Vagina (tissue), 2 donors: ENCODE results near the gene HOXD13. TPM values are rescaled to one million over a fixed set of nuclear protein-coding genes. Genes with fewer than 3 reads are reported as not detected.

Source experiments
- DNase-seq, 2 donors: peaks; one replicate each; pipeline ENCODE4 v3.0.0-alpha.2; 2017; ENCODE audit errors: extremely low spot score in 2 of 2
- H3K27ac ChIP-seq: fragments of 200-600 bp; sonication (generic); one replicate; pipeline ENCODE4 v1.5.1; 2019
- H3K27me3 ChIP-seq: fragments of 200-600 bp; sonication (generic); one replicate; pipeline ENCODE4 v1.5.1; 2019
- H3K36me3 ChIP-seq, 2 donors: fragments of 200-600 bp; sonication (generic); one replicate each; pipeline ENCODE4 v1.5.1; 2017 to 2019
- H3K4me1 ChIP-seq: fragments of 200-600 bp; sonication (generic); one replicate; pipeline ENCODE4 v1.5.1; 2019
- H3K4me3 ChIP-seq, 2 donors: fragments of 200-600 bp; sonication (generic); 1 replicate in 1 of 2; 2 replicates in 1 of 2; pipeline ENCODE4 v1.5.1; 2016 to 2019
- H3K9me3 ChIP-seq: fragments of 200-600 bp; sonication (generic); one replicate; pipeline ENCODE4 v1.5.1; 2019
- CTCF ChIP-seq, 3 experiments: fragments of 450-650 bp in 2 of 3; fragments of 200-600 bp in 1 of 3; sonication (generic) in 1 of 3; IDR thresholded peaks; one replicate each; pipeline ENCODE4 v1.5.1; 2017 to 2019; ENCODE audit warnings: antibody characterized with exemption in 3 of 3, mild to moderate bottlenecking in 2 of 3, moderate library complexity in 2 of 3
- POLR2A ChIP-seq, 2 donors: fragments of 450-650 bp; IDR thresholded peaks; one replicate each; pipeline ENCODE4 v1.6.1; 2017; ENCODE audit warnings: antibody characterized with exemption in 2 of 2, mild to moderate bottlenecking in 2 of 2, moderate library complexity in 2 of 2
- POLR2AphosphoS5 ChIP-seq, 2 donors: sonication (generic); formaldehyde crosslinking; IDR thresholded peaks; one replicate each; pipeline ENCODE4 v1.9.0; 2017; ENCODE audit warnings: antibody characterized with exemption in 2 of 2, mild to moderate bottlenecking in 2 of 2, low read depth in 1 of 2; ENCODE audit not compliant: insufficient read depth in 1 of 2
- intact Hi-C: fragments of 100-400 bp; cut with DNase I; formaldehyde crosslinking; loops from one replicate; pipeline ENCODE4 v1.15.1; 2023
- total RNA-seq: library from RNA; depleted of rRNA; stranded (reverse); fragments of >200 nt; gene quantifications from one replicate; pipeline ENCODE4 v1.2.3, GENCODE V29; 2016

HOXD13 gene
- total RNA-seq, 1 donor from 2014 or later = 15.7 TPM

GRCh38 chr2:176085861-176086771, 6.4 kb upstream of the HOXD13 start:
- TF ChIP-seq POLR2A (IDR thresholded peaks at IDR 0.05) = no peak
- peak in 1 of 2 donors; percentile 60 for TF ChIP-seq POLR2AphosphoS5 (IDR thresholded peaks at IDR 0.05; ENCODE audit: insufficient read depth in 1 of 2, low read depth in 1 of 2)
- peak in 2 of 3 experiments; percentile 28 to 45 for TF ChIP-seq CTCF (IDR thresholded peaks at IDR 0.05)
- no peak for DNase-seq
- H3K4me3 ChIP-seq = peak overlapping the region; percentile 49 to 52
- H3K27ac ChIP-seq = peak overlapping the region; percentile 93
- no peaks in the 10 kb centered on the region for H3K9me3 ChIP-seq
- H3K27me3 ChIP-seq = peaks cover 2% of the 10 kb centered on the region
- intact Hi-C loops = loop anchor here (5.0 to 10.0 kb wide), 2 partner anchors 399 to 1751 kb away; partner anchors contain the start of gene SP9
- H3K4me1 ChIP-seq = peaks cover 57% of the 10 kb centered on the region
- H3K36me3 ChIP-seq = no peaks in the 10 kb centered on the region

GRCh38 chr2:176087330-176088047, 5.0 kb upstream of the HOXD13 start:
- intact Hi-C loops = loop anchor here (5.0 to 10.0 kb wide), 2 partner anchors 400 to 1753 kb away; partner anchors contain the start of gene SP9
- Histone ChIP-seq H3K4me1 (peaks cover 55% of the 10 kb centered on the region), H3K9me3 (no peaks in the 10 kb centered on the region), H3K36me3 (no peaks in the 10 kb centered on the region), H3K27ac (peak overlapping the region; percentile 91), H3K4me3 (peak overlapping the region; percentile 46 to 48), H3K27me3 (no peaks in the 10 kb centered on the region)
- no peak for DNase-seq
- TF ChIP-seq POLR2A (IDR thresholded peaks at IDR 0.05) (no peak), CTCF (IDR thresholded peaks at IDR 0.05) (no peak), POLR2AphosphoS5 (IDR thresholded peaks at IDR 0.05; ENCODE audit: insufficient read depth in 1 of 2, low read depth in 1 of 2) (no peak)

GRCh38 chr2:176088048-176088936, 4.2 kb upstream of the HOXD13 start:
- intact Hi-C loops = loop anchor here (5.0 to 10.0 kb wide), 2 partner anchors 401 to 1753 kb away; partner anchors contain the start of gene SP9
- TF ChIP-seq POLR2A (IDR thresholded peaks at IDR 0.05) (no peak), POLR2AphosphoS5 (IDR thresholded peaks at IDR 0.05; ENCODE audit: insufficient read depth in 1 of 2, low read depth in 1 of 2) (peak in 1 of 2 donors; percentile 77), CTCF (IDR thresholded peaks at IDR 0.05) (peak; percentile 7 to 58 (median 57))
- no peaks in the 10 kb centered on the region for H3K9me3 ChIP-seq
- peak overlapping the region; percentile 46 to 48 for H3K4me3 ChIP-seq
- no peaks in the 10 kb centered on the region for H3K27me3 ChIP-seq
- no peak for DNase-seq
- H3K27ac ChIP-seq = peak overlapping the region; percentile 91
- peaks cover 48% of the 10 kb centered on the region for H3K4me1 ChIP-seq
- H3K36me3 ChIP-seq = no peaks in the 10 kb centered on the region

GRCh38 chr2:176088937-176089842, 3.3 kb upstream of the HOXD13 start:
- Histone ChIP-seq H3K9me3 (no peaks in the 10 kb centered on the region), H3K27me3 (no peaks in the 10 kb centered on the region), H3K4me1 (peaks cover 41% of the 10 kb centered on the region), H3K4me3 (peak overlapping the region; percentile 46 to 48), H3K36me3 (no peaks in the 10 kb centered on the region), H3K27ac (peak overlapping the region; percentile 91)
- intact Hi-C loops = loop anchor here (5.0 to 10.0 kb wide), 2 partner anchors 402 to 1754 kb away; partner anchors contain the start of gene SP9
- no peak for TF ChIP-seq POLR2A (IDR thresholded peaks at IDR 0.05)
- no peak for TF ChIP-seq CTCF (IDR thresholded peaks at IDR 0.05)
- TF ChIP-seq POLR2AphosphoS5 (IDR thresholded peaks at IDR 0.05; ENCODE audit: insufficient read depth in 1 of 2, low read depth in 1 of 2) = no peak
- DNase-seq = no peak
